Gastroesophageal sphincter (tissue), 3 donors: ENCODE data around the gene AFG1L.

Experiments used
- POLR2AphosphoS5 ChIP-seq: sonication (generic); formaldehyde crosslinking; IDR thresholded peaks from one replicate; pipeline ENCODE4 v1.6.1; 2017; ENCODE audit warnings: antibody characterized with exemption
- TF ChIP-seq, protein P1 (sequence below), 4 experiments: fragments of 200-600 bp in 2 of 4; fragments of 450-650 bp in 2 of 4; sonication (generic) in 1 of 4; IDR thresholded peaks; one replicate each; pipeline ENCODE4 v1.5.1; 2017 to 2019; ENCODE audit warnings: antibody characterized with exemption in 4 of 4, mild to moderate bottlenecking in 2 of 4, moderate library complexity in 2 of 4

- TF ChIP-seq, protein P1, sequence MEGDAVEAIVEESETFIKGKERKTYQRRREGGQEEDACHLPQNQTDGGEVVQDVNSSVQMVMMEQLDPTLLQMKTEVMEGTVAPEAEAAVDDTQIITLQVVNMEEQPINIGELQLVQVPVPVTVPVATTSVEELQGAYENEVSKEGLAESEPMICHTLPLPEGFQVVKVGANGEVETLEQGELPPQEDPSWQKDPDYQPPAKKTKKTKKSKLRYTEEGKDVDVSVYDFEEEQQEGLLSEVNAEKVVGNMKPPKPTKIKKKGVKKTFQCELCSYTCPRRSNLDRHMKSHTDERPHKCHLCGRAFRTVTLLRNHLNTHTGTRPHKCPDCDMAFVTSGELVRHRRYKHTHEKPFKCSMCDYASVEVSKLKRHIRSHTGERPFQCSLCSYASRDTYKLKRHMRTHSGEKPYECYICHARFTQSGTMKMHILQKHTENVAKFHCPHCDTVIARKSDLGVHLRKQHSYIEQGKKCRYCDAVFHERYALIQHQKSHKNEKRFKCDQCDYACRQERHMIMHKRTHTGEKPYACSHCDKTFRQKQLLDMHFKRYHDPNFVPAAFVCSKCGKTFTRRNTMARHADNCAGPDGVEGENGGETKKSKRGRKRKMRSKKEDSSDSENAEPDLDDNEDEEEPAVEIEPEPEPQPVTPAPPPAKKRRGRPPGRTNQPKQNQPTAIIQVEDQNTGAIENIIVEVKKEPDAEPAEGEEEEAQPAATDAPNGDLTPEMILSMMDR (IDR thresholded peaks at IDR 0.05) = no peak
- no peak for TF ChIP-seq POLR2AphosphoS5
Observed at GRCh38 chr6:108469316-108469715, 174.5 kb downstream of the AFG1L start.
